Activated CD4-positive, alpha-beta T cell treated with anti-CD3 and anti-CD28 coated beads, Interleukin-2, amount 10 ng/mL, durations not matched to agents 7 days and 5 days (primary cell): Measurements from ENCODE around the gene EYS. TPM values are rescaled to one million over a fixed set of nuclear protein-coding genes. Genes with fewer than 3 reads are reported as not detected.

Experiments
- CTCF ChIA-PET: fragments of 350-600 bp; sonication (Branson Sonifier 250); formaldehyde crosslinking; loops from one replicate; lab custom pipeline; 2021; ENCODE audit warnings: antibody characterized with exemption; lab: Charles Lee
- POLR2A ChIA-PET: fragments of 350-600 bp; sonication (Branson Sonifier 250); formaldehyde crosslinking; loops from one replicate; lab custom pipeline; 2021; ENCODE audit warnings: antibody characterized with exemption; lab: Charles Lee
- DNase-seq: peaks from one replicate; pipeline ENCODE4 v3.0.0-alpha.2; 2020
- H3K27ac Mint-ChIP-seq: one replicate; pipeline ENCODE4 v1.8.0; 2021; ENCODE audit warnings: mild to moderate bottlenecking, moderate library complexity, mixed read lengths
- H3K27me3 Mint-ChIP-seq: one replicate; pipeline ENCODE4 v1.8.0; 2021; ENCODE audit warnings: mixed read lengths
- H3K36me3 Mint-ChIP-seq: one replicate; pipeline ENCODE4 v1.8.0; 2021; ENCODE audit warnings: low read depth, mixed read lengths
- H3K4me1 Mint-ChIP-seq: one replicate; pipeline ENCODE4 v1.8.0; 2021; ENCODE audit warnings: mixed read lengths
- H3K4me3 Mint-ChIP-seq: one replicate; pipeline ENCODE4 v1.8.0; 2021; ENCODE audit warnings: mild to moderate bottlenecking, moderate library complexity, mixed read lengths
- H3K9me3 Mint-ChIP-seq: one replicate; pipeline ENCODE4 v1.8.0; 2021; ENCODE audit warnings: mixed read lengths
- total RNA-seq, 2 experiments: library from RNA; stranded (reverse); gene quantifications; one replicate each; pipeline ENCODE4 v1.2.3, GENCODE V29; 2021

Gene EYS
- total RNA-seq, 2 experiments from 2014 or later = not detected

GRCh38 chr6:63731930-63732329, 1975.1 kb downstream of the EYS start:
- Mint-ChIP-seq H3K27me3 (no peaks in the 10 kb centered on the region), H3K36me3 (no peaks in the 10 kb centered on the region), H3K9me3 (peaks cover 7% of the 10 kb centered on the region), H3K4me3 (no peak overlapping the region), H3K27ac (no peak overlapping the region), H3K4me1 (no peaks in the 10 kb centered on the region)
- ChIA-PET CTCF (interaction anchor here (1.0 kb wide), 1 partner anchor 9 kb away, joined by 3 read pairs; no protein-coding TSS in a partner anchor), POLR2A (no interaction called here)
- no peak for DNase-seq

DNA sequence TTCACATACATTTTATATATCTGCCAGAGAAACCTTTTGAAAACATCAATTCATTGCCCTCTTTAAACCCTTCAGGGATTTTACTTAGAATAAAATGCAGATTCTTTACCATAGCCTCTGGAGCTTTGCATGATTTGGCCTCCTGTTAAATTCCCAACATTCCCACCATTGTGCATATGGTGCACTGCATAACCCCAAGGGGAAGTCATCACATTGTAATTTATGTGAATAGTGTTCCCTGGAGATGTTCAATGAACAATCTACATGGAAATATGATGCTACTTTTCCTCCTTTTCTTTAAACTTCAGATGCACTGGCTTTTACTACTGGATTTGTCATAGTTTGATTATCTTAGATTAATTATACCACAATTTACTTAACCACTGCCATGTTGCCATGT, 1976.7 kb downstream of the EYS start:
- POLR2A ChIA-PET = no interaction called here
- Mint-ChIP-seq H3K27me3 (no peaks in the 10 kb centered on the region), H3K4me3 (no peak overlapping the region), H3K4me1 (no peaks in the 10 kb centered on the region), H3K9me3 (peaks cover 1% of the 10 kb centered on the region), H3K27ac (no peak overlapping the region), H3K36me3 (no peaks in the 10 kb centered on the region)
- CTCF ChIA-PET = no interaction called here
- no peak for DNase-seq

GRCh38 chr6:63724721-63725120, 1982.3 kb downstream of the EYS start:
- Mint-ChIP-seq H3K27me3 (no peaks in the 10 kb centered on the region), H3K9me3 (no peaks in the 10 kb centered on the region), H3K27ac (no peak overlapping the region), H3K4me1 (no peaks in the 10 kb centered on the region), H3K36me3 (no peaks in the 10 kb centered on the region), H3K4me3 (no peak overlapping the region)
- POLR2A ChIA-PET = no interaction called here
- CTCF ChIA-PET = no interaction called here
- no peak for DNase-seq

- Mint-ChIP-seq H3K4me3 (no peak overlapping the region), H3K4me1 (no peaks in the 10 kb centered on the region), H3K27ac (no peak overlapping the region), H3K27me3 (no peaks in the 10 kb centered on the region), H3K36me3 (no peaks in the 10 kb centered on the region), H3K9me3 (no peaks in the 10 kb centered on the region)
- CTCF ChIA-PET = no interaction called here
- POLR2A ChIA-PET = no interaction called here
- no peak for DNase-seq
Observed at GRCh38 chr6:63721181-63721580, 1985.8 kb downstream of the EYS start.

GRCh38 chr6:63716169-63716568, 1990.9 kb downstream of the EYS start:
- POLR2A ChIA-PET = no interaction called here
- Mint-ChIP-seq H3K4me1 (peaks cover 9% of the 10 kb centered on the region), H3K4me3 (no peak overlapping the region), H3K9me3 (no peaks in the 10 kb centered on the region), H3K36me3 (peaks cover 25% of the 10 kb centered on the region), H3K27me3 (no peaks in the 10 kb centered on the region), H3K27ac (no peak overlapping the region)
- CTCF ChIA-PET = no interaction called here
- no peak for DNase-seq

DNA sequence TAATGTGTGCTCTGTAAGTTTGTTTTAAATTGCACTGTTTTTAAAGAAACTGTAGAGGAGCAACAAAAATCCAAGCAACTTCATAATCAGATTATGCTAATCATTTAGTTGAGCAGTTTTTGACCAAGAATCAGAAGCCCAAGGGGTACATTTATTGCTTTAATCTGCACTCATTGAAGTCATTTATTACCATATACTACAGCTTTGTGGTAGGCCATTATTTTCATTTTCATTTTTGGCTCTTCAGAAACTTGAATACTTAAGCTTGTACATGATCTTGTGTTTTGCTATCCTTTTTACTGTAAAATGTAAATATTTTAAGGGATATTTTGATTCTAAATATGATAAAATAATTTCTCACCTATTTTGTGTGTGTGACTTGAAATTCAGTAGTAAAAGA, 1992.9 kb downstream of the EYS start:
- CTCF ChIA-PET = no interaction called here
- no peak overlapping the region for H3K27ac Mint-ChIP-seq

DNA sequence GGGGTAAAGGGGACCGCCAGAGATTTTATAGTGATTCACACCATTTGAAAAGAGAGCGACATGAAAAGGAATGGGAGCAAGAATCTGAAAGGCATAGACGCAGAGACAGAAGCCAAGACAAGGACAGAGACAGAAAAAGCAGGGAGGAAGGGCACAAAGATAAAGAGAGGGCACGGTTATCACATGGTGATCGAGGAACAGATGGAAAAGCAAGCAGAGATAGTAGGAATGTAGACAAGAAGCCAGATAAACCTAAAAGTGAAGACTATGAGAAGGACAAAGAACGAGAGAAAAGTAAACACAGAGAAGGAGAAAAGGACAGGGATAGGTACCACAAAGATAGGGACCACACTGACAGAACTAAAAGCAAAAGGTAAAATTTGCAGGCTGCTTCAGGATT, 1993.7 kb downstream of the EYS start:
- peaks cover 9% of the 10 kb centered on the region for H3K4me1 Mint-ChIP-seq
- H3K9me3 Mint-ChIP-seq = no peaks in the 10 kb centered on the region
- POLR2A ChIA-PET = no interaction called here
- CTCF ChIA-PET = no interaction called here
- H3K36me3 Mint-ChIP-seq = peaks cover 41% of the 10 kb centered on the region
- no peak overlapping the region for H3K4me3 Mint-ChIP-seq
- no peak for DNase-seq
- H3K27ac Mint-ChIP-seq = no peak overlapping the region
- no peaks in the 10 kb centered on the region for H3K27me3 Mint-ChIP-seq

More for the DNA sequence above, 1992.9 kb downstream of the EYS start:
- POLR2A ChIA-PET = no interaction called here
- Mint-ChIP-seq H3K9me3 (no peaks in the 10 kb centered on the region), H3K4me3 (no peak overlapping the region), H3K4me1 (peaks cover 9% of the 10 kb centered on the region), H3K27me3 (no peaks in the 10 kb centered on the region), H3K36me3 (peaks cover 41% of the 10 kb centered on the region)
- DNase-seq = no peak

- Mint-ChIP-seq H3K27ac (no peak overlapping the region), H3K27me3 (no peaks in the 10 kb centered on the region), H3K4me3 (no peak overlapping the region), H3K9me3 (no peaks in the 10 kb centered on the region), H3K4me1 (peaks cover 29% of the 10 kb centered on the region), H3K36me3 (peaks cover 67% of the 10 kb centered on the region)
- ChIA-PET CTCF (no interaction called here), POLR2A (no interaction called here)
- DNase-seq = no peak
Observed at GRCh38 chr6:63709148-63709547, 1997.9 kb downstream of the EYS start.

DNA sequence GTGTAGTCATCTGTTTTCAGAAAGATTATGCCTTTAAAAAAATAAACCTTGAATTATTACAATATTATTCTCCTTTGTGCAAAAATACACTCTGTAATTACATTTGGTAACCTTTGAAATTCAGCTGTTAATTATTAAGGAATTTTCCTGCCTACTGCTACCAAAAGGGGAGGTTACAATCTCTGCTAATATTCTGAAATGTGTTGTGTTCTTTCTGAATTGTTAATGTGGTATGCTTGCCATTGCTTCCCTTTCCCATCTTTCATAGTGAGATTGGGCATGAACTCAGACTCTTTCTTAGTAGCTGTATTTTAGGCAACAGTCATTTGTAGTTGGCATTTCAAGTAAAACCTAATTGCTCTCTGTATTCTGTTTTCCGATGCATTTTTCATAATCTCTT, 1998.4 kb downstream of the EYS start:
- Mint-ChIP-seq H3K4me1 (peaks cover 30% of the 10 kb centered on the region), H3K9me3 (no peaks in the 10 kb centered on the region), H3K27ac (no peak overlapping the region), H3K27me3 (no peaks in the 10 kb centered on the region), H3K4me3 (no peak overlapping the region), H3K36me3 (peaks cover 70% of the 10 kb centered on the region)
- DNase-seq = no peak
- CTCF ChIA-PET = no interaction called here
- POLR2A ChIA-PET = no interaction called here

DNA sequence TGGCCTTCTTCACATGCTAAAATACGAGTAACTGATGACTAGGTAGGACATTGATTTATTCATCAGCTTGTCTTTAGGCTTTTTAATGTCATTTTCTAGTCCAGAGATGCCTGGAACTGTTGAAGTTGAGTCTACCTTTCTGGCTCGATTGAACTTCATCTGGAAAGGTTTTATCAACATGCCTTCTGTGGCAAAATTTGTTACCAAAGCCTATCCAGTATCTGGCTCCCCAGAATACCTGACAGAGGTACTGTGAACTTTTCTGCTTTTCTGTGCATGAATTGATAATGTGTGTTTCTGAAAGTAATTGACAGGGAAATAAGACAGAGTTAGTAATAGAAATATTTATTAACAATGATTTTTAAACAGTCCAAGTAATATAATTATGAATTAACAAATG, 2000.4 kb downstream of the EYS start:
- CTCF ChIA-PET = no interaction called here
- no peak for DNase-seq
- Mint-ChIP-seq H3K36me3 (peaks cover 64% of the 10 kb centered on the region), H3K27me3 (no peaks in the 10 kb centered on the region), H3K4me3 (no peak overlapping the region), H3K4me1 (peaks cover 20% of the 10 kb centered on the region), H3K9me3 (no peaks in the 10 kb centered on the region), H3K27ac (no peak overlapping the region)
- POLR2A ChIA-PET = no interaction called here

DNA sequence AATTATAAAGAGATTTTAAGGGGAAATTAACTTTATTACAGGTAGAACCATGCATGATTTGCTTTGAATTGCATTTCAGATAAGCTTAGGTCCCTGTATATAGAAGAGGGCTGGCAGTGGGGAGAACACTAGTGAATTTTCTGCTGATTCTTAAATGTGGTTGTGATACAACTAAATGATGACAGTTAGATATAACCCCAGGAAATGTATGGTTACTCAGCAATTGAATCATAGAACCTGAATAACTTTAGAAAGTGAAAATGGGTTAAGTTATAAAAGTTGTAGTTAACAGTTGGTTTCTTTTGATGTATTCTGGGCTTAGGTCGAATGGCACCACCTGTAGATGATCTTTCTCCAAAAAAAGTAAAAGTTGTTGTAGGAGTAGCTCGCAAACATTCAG, 2001.3 kb downstream of the EYS start:
- peaks cover 60% of the 10 kb centered on the region for H3K36me3 Mint-ChIP-seq
- H3K4me3 Mint-ChIP-seq = no peak overlapping the region
- CTCF ChIA-PET = no interaction called here
- H3K4me1 Mint-ChIP-seq = peaks cover 20% of the 10 kb centered on the region
- H3K9me3 Mint-ChIP-seq = no peaks in the 10 kb centered on the region
- no peak overlapping the region for H3K27ac Mint-ChIP-seq
- H3K27me3 Mint-ChIP-seq = no peaks in the 10 kb centered on the region
- no peak for DNase-seq
- POLR2A ChIA-PET = interaction anchor here (0.5 kb wide), 1 partner anchor 45 kb away, joined by 3 read pairs; no protein-coding TSS in a partner anchor

GRCh38 chr6:63690221-63690620, 2016.8 kb downstream of the EYS start:
- peaks cover 10% of the 10 kb centered on the region for H3K4me1 Mint-ChIP-seq
- peaks cover 22% of the 10 kb centered on the region for H3K36me3 Mint-ChIP-seq
- H3K27ac Mint-ChIP-seq = no peak overlapping the region
- DNase-seq = no peak
- H3K9me3 Mint-ChIP-seq = no peaks in the 10 kb centered on the region
- H3K27me3 Mint-ChIP-seq = no peaks in the 10 kb centered on the region
- CTCF ChIA-PET = interaction anchor here (0.7 kb wide), 1 partner anchor 34 kb away, joined by 3 read pairs; no protein-coding TSS in a partner anchor
- H3K4me3 Mint-ChIP-seq = no peak overlapping the region
- POLR2A ChIA-PET = interaction anchor here (0.6 kb wide), 1 partner anchor 17 kb away, joined by 3 read pairs; no protein-coding TSS in a partner anchor

DNA sequence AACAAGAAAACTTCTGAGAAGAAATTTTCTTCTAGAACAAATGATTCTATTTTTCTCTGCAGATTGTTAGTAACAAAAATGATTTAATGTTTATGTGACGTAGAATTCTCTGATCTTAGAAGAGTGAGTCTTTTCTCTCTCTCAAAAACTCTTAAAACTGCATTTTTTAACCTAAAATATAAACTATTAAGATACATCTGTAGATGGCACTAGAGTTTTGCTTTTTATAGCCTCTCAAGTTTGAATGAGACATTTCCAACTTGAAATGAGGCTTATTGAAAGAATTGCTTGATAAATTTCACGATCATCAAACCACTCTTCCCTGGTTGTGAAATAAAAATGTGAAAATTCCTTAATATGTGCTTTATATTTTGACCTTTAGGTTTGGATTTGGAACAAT, 2017.6 kb downstream of the EYS start:
- H3K4me3 Mint-ChIP-seq = no peak overlapping the region
- H3K27ac Mint-ChIP-seq = no peak overlapping the region
- H3K4me1 Mint-ChIP-seq = peaks cover 15% of the 10 kb centered on the region
- POLR2A ChIA-PET = no interaction called here
- CTCF ChIA-PET = no interaction called here
- H3K36me3 Mint-ChIP-seq = peaks cover 24% of the 10 kb centered on the region
- DNase-seq = no peak
- no peaks in the 10 kb centered on the region for H3K27me3 Mint-ChIP-seq
- H3K9me3 Mint-ChIP-seq = no peaks in the 10 kb centered on the region
